ENCODE data around the gene CHL1. TPM values are rescaled to one million over a fixed set of nuclear protein-coding genes. Genes with fewer than 3 reads are reported as not detected.

CHL1 gene
- total and polyA plus RNA-seq, 3 donors from 2014 or later: 9.0 to 15.4 (median 9.1) TPM

- Histone ChIP-seq H3K27ac (no peak overlapping the region), H3K9me3 (no peaks in the 10 kb centered on the region), H3K4me1 (no peaks in the 10 kb centered on the region), H3K27me3 (no peaks in the 10 kb centered on the region), H3K4me3 (no peak overlapping the region), H3K36me3 (ENCODE audit: low read depth, missing control alignments) (no peaks in the 10 kb centered on the region)
- DNase-seq: no peak
- TF ChIP-seq POLR2A (IDR thresholded peaks at IDR 0.05): no peak
- TF ChIP-seq CTCF (IDR thresholded peaks at IDR 0.05): no peak
- intact Hi-C loops (cut with DNase I; ENCODE audit: low total_unique reads): no loop called here
- 72 to 73% methylated on average over 5 of the region's 5 CpGs for WGBS, 2 donors
Observed at GRCh38 chr3:420584-420983, 224.0 kb downstream of the CHL1 start.

DNA sequence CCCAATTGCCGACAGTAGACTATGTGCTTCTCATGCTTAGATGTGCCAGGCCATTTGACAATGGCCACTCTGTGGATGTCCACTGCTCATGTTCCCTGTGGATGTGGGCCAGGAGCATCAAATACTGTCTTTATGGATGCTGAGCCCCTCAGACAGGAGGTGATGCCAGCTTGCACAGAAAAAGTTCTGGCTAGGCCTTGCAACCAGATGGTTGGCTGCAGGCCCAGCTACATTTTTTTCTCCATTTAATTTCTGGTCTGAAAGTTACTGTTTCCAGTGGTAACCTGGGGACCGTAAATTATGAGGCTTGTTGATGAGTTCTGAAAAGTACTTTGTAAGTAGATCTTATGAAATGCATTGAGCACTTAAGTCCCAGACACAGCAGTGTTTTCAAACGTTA, 228.5 kb downstream of the CHL1 start:
- Histone ChIP-seq H3K27ac (no peak overlapping the region), H3K36me3 (ENCODE audit: low read depth, missing control alignments) (no peaks in the 10 kb centered on the region), H3K27me3 (no peaks in the 10 kb centered on the region), H3K9me3 (no peaks in the 10 kb centered on the region), H3K4me3 (no peak overlapping the region), H3K4me1 (no peaks in the 10 kb centered on the region)
- peak; percentile 19 for DNase-seq
- no peak for TF ChIP-seq CTCF (IDR thresholded peaks at IDR 0.05)
- TF ChIP-seq POLR2A (IDR thresholded peaks at IDR 0.05): no peak
- WGBS, 2 donors: 32 to 49% methylated on average over 3 of the region's 3 CpGs
- intact Hi-C loops (cut with DNase I; ENCODE audit: low total_unique reads): no loop called here

DNA sequence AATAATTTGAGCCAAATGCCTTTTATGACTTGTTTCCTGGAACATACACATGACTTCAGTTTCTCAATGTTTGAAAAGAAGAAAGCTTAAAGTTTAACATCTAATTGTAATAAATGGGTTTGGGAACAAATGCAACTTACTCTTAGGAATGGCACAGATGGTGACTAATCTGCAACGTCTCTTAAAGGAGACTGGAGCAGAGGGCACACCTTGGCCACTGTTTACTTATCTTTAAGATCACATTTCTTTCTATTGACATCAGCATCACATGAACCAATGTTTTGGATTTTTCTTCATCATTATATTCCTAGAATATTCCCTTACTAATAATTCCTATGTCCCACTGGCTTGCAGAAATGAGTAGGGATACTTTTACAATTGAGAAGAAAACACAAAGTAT, 229.5 kb downstream of the CHL1 start:
- intact Hi-C loops (cut with DNase I; ENCODE audit: low total_unique reads): no loop called here
- no peaks in the 10 kb centered on the region for H3K27me3 ChIP-seq
- H3K4me3 ChIP-seq: no peak overlapping the region
- DNase-seq: no peak
- TF ChIP-seq CTCF (IDR thresholded peaks at IDR 0.05) (no peak), POLR2A (IDR thresholded peaks at IDR 0.05) (no peak)
- H3K27ac ChIP-seq: no peak overlapping the region
- H3K4me1 ChIP-seq: no peaks in the 10 kb centered on the region
- WGBS, 2 donors: 67 to 68% methylated on average over 1 of the region's 1 CpG
- no peaks in the 10 kb centered on the region for H3K9me3 ChIP-seq
- no peaks in the 10 kb centered on the region for H3K36me3 ChIP-seq (ENCODE audit: low read depth, missing control alignments)

GRCh38 chr3:427128-427527, 230.6 kb downstream of the CHL1 start:
- H3K4me1 ChIP-seq: no peaks in the 10 kb centered on the region
- TF ChIP-seq CTCF (IDR thresholded peaks at IDR 0.05) (no peak), POLR2A (IDR thresholded peaks at IDR 0.05) (no peak)
- no peaks in the 10 kb centered on the region for H3K27me3 ChIP-seq
- H3K27ac ChIP-seq: no peak overlapping the region
- no peaks in the 10 kb centered on the region for H3K9me3 ChIP-seq
- H3K36me3 ChIP-seq (ENCODE audit: low read depth, missing control alignments): no peaks in the 10 kb centered on the region
- no peak for DNase-seq
- H3K4me3 ChIP-seq: no peak overlapping the region
- WGBS, 2 donors: 76 to 83% methylated on average over 4 of the region's 4 CpGs
- intact Hi-C loops (cut with DNase I; ENCODE audit: low total_unique reads): no loop called here

GRCh38 chr3:430186-430585, 233.6 kb downstream of the CHL1 start:
- no peaks in the 10 kb centered on the region for H3K4me1 ChIP-seq
- no peaks in the 10 kb centered on the region for H3K27me3 ChIP-seq
- WGBS, 2 donors: 89 to 97% methylated on average over 4 of the region's 4 CpGs
- no peaks in the 10 kb centered on the region for H3K9me3 ChIP-seq
- DNase-seq: no peak
- H3K36me3 ChIP-seq (ENCODE audit: low read depth, missing control alignments): no peaks in the 10 kb centered on the region
- H3K27ac ChIP-seq: no peak overlapping the region
- TF ChIP-seq CTCF (IDR thresholded peaks at IDR 0.05) (no peak), POLR2A (IDR thresholded peaks at IDR 0.05) (no peak)
- intact Hi-C loops (cut with DNase I; ENCODE audit: low total_unique reads): no loop called here
- H3K4me3 ChIP-seq: no peak overlapping the region
